ENCODE data around the gene DENND2D.

DENND2D gene

DNA sequence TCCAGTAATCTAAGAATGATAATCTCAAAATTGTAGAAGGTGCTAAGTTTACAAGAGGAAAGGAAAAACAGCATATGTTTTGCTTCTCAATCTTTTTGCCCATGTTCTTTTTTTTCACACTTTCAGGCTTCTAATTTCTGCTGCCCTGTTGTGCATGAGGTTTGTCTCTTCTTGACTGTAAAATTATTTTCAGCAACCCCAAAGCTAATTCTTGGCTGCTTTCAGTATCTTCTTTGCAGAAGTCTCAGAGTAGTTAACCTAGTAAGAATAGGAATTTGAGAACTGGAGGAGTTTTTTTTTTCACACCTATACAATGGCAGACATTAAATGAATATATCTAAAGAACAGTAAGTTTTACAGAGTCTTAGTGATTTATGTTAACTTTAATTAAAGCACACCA, 26.4 kb downstream of the DENND2D start:
- DNase-seq = no peak

DNA sequence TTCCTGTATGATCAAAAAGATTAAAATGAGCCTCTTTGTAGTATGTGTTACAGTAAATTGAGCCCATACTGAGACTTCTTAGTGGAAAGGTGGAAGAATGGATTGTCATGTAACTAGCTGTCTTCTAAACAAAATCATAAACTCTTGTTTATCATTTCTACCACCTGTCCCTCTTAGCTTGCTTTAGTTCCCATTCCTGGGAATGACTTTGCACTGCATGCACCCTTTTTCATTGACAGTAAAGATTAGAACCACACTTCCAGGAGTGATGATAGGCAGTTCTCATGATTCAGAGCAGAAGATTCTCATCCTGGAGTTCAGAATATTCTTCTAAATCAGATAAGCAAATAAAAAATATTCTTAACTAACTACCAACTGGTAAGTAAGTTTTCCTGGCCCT, 28.0 kb downstream of the DENND2D start:
- no peak for DNase-seq

DNA sequence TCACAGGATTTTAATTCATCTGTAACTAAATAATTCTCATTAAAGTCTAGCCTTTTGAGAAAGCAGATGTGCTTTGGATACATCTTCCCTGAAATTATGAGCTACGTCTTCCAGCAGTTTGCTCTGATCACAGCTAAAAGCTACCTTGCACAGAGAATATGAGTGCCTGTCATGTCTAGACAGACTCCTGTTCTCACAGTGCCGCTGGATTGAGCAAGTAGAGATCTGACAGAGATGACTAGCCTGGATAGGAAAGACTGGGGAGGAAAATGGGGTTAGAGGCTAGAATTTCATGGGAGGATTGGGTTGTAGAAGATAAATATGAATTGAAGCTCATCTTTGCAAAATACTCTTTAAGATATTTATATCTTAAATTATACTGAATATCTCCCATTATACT, 36.3 kb downstream of the DENND2D start:
- no peak for DNase-seq

DNA sequence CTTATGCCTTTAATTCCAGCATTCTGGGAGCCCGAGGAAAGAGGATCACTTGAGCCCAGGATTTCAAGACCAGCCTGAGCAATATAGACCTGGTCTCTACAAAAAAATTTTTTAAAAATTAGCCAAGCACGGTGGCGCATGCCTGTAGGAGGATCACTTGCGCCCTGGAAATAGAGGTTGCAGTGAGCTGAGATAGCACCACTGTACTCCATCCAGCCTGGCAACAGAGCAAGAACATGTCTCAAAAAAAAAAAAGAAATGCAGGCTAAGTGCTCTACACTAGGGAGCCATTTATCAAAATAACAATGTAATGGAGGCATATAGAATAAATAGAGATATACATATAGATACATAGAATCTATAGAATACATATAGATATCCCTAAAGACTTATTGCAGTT, 37.1 kb downstream of the DENND2D start:
- DNase-seq = no peak

DNA sequence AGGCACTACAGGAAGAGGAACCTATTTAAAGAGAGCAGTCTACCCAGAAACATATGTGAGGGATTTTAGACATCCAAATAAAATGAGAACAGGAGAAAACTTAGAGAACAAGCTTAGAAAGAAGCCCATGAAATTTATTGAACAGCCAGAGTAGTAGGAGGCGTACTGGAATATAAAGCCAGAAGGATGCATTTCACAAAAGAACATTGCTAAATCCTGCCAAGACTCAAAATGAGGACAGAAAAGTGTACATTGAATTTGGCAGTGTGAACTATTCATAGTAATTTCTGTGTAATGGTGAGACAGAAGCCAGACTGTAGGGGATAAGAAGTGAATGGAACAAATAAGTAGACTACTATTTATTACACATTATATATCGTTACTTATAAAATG, 38.0 kb downstream of the DENND2D start:
- no peak for DNase-seq

DNA sequence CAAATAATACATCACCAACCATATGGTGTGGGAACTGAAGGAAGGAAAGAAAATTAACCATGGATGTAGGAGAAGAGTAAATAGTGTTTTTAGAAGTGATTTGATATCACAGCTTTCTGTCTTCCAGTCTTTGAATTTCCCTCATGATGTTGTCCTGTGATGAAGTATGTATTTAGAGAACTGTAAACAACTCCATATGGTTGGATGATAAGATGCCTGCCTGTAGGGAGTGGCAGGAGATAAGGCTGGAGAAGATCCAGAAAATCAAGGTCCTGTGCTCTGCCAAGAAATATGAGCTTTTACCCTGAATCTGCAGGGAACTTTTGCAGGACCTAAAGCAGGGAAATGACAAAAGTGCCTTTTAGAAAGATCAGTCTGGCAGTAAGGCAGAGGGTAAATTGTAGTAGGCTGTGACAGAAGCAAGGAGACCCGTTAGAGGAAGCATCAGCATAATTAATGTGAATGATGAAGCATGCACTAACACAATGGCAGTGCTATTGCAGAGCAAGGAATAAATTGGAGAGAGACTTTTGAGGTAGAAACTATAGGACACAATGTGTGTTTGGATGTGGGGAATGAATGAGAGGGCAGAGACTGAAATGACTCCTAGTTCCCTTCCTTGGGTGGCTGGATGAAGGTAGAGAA, 38.5 kb downstream of the DENND2D start:
- DNase-seq = no peak

DNA sequence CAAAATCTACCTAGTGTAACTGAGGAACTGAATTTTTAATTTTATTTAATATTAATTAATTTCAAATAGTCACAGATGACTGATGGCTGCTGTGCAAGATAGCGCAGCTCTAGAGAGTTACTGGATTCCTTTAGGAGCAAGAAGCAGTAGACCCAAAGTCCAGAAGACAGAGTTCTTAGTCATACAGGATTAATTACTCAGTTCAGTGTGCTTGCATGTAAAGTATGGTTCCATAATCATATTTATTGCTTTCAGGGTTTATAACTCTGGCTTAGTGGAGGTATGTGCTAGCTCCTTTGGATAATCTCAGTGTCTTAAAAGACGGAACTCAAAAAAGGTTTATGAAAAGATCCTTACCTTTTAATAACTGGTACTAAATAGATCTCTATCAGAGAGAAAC, 43.0 kb downstream of the DENND2D start:
- no peak for DNase-seq

DNA sequence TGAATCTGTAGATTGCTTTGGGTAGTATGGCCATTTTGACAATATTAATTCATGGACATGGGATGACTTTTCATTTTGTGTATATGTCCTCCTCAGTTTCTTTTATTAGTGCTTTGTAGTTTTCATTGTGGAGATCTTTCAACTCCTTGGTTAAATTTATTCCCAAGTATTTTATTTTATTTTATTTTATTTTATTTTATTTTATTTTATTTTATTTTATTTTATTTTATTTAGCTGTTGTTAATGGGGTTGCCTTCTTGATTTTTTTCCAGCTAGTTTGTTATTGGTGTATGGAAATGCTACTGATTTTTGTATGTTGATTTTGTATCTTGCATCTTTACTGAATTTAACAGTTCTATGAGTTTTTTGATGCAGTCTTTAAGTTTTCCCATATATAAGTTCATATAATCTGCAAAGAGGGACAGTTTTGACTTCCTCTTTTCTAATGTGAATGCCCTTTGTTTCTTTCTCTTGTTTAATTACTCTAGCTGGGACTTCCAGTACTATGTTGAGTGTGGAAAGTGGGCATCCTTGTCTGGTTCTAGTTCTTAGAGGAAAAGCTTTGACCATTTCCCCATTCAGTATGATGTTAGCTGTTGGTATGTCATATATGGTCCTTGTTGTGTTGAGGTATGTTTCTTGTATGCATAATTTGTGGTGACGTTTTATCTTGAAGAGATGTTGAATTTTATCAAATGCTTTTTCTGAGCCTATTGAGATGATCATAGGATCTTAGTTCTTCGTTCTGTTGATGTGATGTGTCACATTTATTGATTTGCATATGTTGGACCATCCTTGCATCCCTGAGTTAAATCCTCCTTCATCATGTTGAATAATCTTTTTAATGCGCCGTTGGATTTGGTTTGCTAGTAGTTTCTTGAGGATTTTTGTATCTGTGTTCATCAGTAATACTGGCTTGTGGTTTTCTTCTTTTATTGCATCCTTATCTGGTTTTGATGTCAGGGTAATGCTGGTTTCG, 46.1 kb downstream of the DENND2D start:
- no peak for DNase-seq

DNA sequence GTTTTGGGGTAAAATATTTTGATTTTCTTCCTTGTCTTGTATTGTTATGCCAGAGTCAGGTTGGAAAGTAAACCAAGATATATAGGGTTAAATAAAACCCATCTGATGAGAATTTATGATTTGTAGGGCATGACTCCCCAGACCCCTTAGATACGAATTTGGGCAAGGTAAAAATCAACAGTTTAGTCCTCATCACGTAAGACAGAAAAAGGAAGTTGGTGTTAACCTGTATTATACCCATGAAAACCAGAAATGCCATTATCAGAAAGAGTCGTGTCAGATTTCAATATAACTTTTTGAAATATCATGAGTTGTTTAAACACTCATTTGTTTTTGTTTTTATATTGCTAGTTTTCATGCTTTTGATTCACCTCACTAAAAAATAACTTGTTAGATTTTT, 48.6 kb downstream of the DENND2D start:
- DNase-seq = no peak

DNA sequence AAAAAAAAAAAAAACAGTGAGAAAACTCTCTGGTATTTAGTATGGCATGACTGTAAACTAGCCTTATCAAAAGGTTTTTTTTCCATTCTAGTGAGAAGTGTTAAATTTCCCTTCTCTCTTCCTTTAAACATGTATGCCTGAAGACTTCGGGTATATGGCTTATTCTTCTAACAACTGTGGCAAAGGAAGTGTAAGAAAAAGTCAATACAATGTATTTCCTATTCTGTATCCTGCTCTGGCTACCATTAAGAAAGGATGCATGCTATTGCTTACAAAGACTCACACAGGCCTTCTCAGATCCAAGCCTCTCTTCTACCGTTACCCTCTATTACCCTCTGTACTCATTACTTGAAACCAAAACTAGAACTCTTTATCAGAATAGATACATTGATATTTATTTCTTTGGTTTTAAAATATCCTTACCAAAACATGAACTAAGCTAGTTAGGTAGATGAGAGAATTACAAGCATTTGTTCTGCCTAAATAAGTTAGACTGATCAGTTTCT, 52.0 kb downstream of the DENND2D start:
- no peak for DNase-seq

DNA sequence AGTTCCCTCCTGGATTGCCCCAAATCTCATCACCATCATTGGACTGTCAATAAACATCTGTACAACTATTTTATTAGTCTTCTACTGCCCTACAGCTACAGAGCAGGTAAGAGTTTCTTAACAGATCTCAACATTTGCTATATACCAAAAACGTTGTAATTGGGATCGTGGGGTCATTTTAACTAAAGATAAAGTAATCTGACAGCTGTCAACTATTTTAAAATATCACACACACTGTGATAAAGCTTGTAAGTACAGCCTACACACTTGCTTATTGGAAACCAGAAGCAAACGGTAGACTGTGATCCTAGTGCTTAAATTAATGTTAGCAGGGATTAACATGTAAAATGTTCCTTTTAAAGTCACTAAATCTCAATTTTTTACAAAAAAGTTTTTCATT, 52.5 kb downstream of the DENND2D start:
- no peak for DNase-seq

DNA sequence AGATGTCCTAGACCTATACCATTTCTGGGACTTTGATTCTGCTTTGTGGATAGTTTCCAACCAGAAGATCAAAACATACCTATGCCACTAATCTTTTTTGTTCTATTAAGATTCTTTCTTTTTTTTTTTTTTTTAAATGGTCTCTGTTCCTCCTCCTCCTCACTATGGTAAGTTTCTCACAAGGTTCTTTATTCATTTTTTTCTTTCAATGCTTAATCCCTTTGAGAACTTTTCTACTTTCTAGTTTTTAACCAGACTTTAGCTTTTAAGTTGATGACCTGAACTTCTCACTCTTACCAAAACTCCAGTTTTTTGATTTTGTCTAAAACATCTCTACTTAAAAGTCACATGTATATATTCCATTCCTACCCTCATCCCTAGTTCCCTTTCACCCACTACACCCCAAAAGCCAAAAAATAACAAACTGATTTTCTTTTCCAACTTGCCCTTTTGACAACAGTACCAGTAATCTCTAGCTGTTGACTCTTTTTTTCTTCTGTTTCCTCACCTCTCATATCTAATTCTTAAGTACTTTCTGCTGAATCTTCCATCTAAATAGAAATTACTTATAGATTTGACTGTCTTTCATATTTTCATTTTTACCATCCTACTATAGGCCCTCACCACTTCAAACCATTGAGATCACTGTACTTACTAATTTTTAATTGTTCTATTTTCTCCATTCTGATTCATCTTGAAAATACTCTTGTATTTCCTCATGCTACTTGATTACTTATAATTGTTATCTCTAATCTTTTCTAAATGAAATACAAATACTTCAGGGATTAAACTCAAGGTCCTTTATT, 54.3 kb downstream of the DENND2D start:
- no peak for DNase-seq

DNA sequence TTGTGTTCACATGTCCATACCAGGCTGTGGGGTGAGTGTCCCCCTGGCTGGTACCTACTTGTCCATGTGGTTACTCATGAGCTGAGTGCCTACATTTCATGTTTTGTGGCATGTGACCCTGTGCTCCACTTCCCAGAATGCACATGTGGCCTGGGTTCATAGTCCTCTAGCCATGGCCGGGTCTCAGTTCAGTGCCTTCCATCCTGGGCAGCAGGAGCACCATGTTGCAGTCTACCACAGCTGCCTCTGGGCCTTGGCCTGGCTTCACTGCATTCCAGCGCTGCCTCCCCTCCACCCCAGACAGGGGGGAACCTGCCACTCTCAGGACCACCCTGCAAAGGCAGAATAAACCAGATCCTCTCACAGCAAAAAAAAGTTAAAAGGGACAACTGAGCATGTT, 54.9 kb downstream of the DENND2D start:
- DNase-seq = no peak

DNA sequence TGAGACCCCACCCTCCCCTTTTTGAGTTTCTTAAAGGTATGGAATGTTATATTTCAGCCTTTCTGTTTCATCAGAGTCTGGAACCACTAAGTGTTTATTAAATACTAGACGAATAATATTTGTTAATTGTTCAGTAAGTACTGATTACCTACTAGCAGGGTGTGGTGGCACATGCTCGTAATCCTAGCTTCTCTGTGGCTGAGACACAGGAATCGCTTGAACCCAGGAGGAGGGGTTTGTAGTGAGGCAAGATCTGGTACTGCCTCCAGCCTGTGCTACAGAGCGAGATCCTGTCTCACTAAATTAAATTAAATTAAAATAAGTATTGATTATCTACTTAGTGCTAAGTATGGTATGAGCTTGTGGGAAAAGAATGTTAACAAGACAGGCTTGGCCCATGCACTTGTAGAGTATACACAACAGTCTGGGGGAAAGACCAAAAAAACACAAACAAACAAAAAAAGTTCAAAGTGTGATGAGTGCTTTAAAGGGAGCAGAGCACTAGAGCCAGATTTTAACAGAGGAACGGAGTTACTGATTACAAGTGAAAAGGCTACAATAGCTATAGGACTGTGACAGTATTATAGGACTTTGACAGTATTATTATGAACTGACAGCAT, 58.0 kb downstream of the DENND2D start:
- DNase-seq = no peak

DNA sequence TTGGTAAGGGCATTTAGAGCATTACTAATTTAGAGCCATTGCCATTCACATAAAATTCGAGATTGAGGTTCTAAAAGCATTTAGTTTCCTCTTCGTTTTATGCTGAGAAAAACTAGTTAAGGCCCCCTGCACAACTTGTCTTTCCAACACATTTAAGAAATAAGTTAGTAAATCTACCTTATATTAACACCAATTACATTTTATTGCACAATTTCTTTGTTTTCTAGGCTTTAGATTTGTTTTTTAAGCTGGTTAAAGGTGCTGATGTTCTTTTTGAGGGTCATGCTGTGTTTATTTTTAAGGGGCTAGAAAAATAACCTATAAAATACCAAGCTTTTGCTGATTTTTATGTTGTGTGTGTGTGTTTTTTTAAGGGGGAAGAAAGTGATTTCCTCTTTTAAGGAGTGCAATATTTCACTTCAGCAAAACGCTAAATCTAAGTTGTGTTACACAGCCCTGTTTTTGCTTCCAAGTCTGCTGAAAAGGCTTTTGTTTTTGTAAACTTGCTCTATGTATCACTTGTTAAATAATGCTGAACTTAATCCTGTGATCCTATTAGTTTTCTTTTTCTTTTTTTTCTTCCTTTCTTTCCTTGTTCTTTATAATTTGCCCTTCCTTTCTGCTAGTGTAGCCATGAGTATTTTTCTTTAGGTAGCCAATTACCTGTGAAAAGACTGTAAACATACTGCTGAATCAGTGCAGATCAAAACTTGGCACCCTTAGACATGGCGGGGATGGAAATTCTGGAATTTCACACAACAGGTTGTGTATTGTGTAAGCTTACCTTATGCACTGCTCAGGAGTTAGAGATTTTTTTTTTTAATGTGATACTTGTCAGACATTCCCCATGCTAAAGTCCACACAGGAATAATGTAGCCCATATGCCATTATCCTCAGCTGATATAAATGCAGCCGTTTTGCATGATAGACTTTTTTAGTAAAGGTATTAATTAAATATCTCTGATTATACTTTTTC, 58.9 kb downstream of the DENND2D start:
- DNase-seq = no peak

DNA sequence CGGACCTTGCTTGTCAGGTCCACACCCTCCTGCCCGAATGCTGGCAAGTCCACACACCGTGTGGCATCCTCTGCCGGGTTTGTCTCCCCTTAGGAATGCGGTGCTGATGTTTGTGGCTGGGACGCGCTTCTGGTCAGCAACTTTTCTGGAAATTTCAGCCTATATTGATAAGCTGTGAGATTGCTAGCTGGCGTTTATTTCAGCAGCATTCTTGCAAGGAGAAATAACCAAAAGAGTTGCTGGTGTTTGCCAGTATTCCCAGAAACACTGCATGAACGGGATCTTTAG, 59.8 kb downstream of the DENND2D start:
- DNase-seq = peak in 1 of 2 experiments; percentile 3

DNA sequence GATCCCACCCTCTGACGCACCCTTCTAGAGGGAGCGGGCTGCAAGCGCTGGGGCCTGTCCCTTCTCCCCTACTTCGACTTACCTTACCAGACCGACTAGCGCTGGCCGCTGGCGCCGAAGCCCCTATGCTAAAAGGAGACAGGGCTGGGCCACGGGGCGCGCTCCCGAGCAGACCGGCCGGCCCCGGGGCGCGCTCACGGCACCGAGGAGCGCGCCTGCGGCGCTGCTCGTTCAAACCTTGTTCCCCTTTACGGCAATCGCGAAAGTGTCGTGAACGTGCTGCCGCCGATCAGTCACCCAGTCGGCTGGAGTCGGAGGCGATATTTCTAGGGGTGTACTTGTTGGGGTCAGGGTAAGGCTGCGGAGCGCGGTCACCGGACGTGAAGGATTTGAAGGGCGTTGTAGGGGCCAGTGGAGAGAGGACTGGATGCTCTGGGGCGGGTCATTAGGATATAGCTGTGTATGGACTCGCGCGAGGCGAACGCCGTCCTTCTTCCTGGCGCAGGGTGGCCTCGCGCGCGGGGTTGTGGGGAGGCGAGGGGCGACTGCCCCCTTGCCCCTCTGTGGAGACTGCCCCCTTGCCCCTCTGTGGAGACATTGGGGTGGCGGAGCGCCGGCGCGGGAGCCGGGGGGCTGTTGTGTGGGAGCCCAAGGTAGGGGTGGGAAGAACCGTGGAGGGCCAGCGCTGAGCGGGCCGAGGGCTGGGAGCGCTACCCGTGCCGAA, 60.3 kb downstream of the DENND2D start, which contains the start of the genes CEPT1 and DRAM2:
TSS of gene CEPT1 (plus strand) at position 268 of the 724 bp plus-strand sequence. CDS start 7,492 bp downstream, outside the sequence.
TSS of gene DRAM2 (minus strand) at position 138 of the 724 bp plus-strand sequence. CDS start 8,539 bp downstream, outside the sequence.
- peak; percentile 92 to 93 for DNase-seq

DNA sequence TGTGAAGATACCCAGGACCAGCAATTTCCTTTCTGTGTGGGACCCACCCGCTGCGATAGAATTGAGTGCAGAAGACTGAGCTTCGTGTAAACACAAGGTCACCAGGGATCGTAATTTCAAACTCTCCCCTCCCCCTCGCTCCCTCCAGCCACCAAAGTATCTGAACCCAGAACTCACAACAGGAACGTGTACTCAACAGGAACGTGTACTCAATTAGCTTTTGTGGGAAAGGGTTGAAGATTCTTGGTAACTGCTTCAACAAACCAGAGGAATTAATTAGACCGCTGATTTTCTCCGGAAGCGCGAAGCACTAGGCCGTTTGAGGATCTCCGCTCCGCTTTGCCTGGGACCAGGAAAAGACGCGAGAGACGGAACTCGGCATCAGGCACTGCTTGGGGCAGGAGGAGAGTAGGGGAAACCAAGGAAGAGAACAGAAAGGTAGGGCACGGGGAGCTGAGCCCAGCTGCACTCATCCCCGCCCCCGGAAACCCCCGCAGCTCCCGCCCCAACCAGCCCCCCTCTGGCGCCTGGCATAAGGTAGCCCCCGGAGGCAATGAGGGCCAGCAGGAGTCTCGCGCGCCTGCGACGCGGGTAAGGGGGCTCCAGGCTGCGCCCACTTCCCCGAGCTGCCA, 61.0 kb downstream of the DENND2D start:
- DNase-seq = peak in 1 of 2 experiments; percentile 3
